MM.1S (cell line): ENCODE measurements around the gene NUP210.

Experiments used
- DNase-seq: peaks from one replicate; pipeline ENCODE4 v3.0.0-alpha.2; 2015
- H2AFZ ChIP-seq: fragments of 300-600 bp; sonication (generic); 2 replicates; pipeline ENCODE4 v1.6.0; 2016; ENCODE audit warnings: antibody characterized with exemption, low read length
- H3F3A ChIP-seq: fragments of 300-600 bp; sonication (generic); 2 replicates; pipeline ENCODE4 v1.6.1; 2016; ENCODE audit warnings: mild to moderate bottlenecking, antibody characterized with exemption, low read length, moderate library complexity, mixed read lengths; ENCODE audit not compliant: insufficient read depth
- H3K27ac ChIP-seq: fragments of 300-600 bp; sonication (generic); 2 replicates; pipeline ENCODE4 v1.5.1; 2016; ENCODE audit warnings: mild to moderate bottlenecking, low read length
- H3K27me3 ChIP-seq: fragments of 300-600 bp; sonication (generic); replicated peaks from 2 replicates; pipeline ENCODE4 v1.6.0; 2016; ENCODE audit warnings: low read length; ENCODE audit not compliant: insufficient read depth
- H3K36me3 ChIP-seq: fragments of 300-600 bp; sonication (generic); replicated peaks from 2 replicates; pipeline ENCODE4 v1.6.1; 2016; ENCODE audit warnings: mild to moderate bottlenecking, low read length, mixed read lengths; ENCODE audit not compliant: insufficient read depth
- H3K4me1 ChIP-seq: fragments of 300-600 bp; sonication (generic); 2 replicates; pipeline ENCODE4 v1.6.1; 2016; ENCODE audit warnings: low read length, mixed read lengths
- H3K4me2 ChIP-seq: fragments of 300-600 bp; sonication (generic); 2 replicates; pipeline ENCODE4 v1.6.0; 2016; ENCODE audit warnings: low read depth, low read length
- H3K4me3 ChIP-seq: fragments of 300-600 bp; sonication (generic); 2 replicates; pipeline ENCODE4 v1.5.1; 2016; ENCODE audit warnings: low read length, mixed read lengths
- H3K79me2 ChIP-seq: fragments of 300-600 bp; sonication (generic); 2 replicates; pipeline ENCODE4 v1.6.1; 2016; ENCODE audit warnings: mixed run types, low read length, mixed read lengths
- H3K9ac ChIP-seq: fragments of 300-600 bp; sonication (generic); 2 replicates; pipeline ENCODE4 v1.6.1; 2016; ENCODE audit warnings: low read length, mixed read lengths
- H3K9me2 ChIP-seq: fragments of 300-600 bp; sonication (generic); replicated peaks from 2 replicates; pipeline ENCODE4 v1.6.1; 2016; ENCODE audit warnings: mild to moderate bottlenecking, low read length, mixed read lengths; ENCODE audit not compliant: insufficient read depth
- H3K9me3 ChIP-seq: fragments of 300-600 bp; sonication (generic); replicated peaks from 2 replicates; pipeline ENCODE4 v1.6.1; 2016; ENCODE audit warnings: mild to moderate bottlenecking, low read length, mixed read lengths; ENCODE audit not compliant: insufficient read depth
- H4K20me1 ChIP-seq: fragments of 300-600 bp; sonication (generic); 2 replicates; pipeline ENCODE4 v1.6.1; 2016; ENCODE audit warnings: mild to moderate bottlenecking, low read length, moderate library complexity, mixed read lengths; ENCODE audit not compliant: insufficient read depth
- CTCF ChIP-seq: fragments of 300-600 bp; sonication (generic); IDR thresholded peaks from 2 replicates; pipeline ENCODE4 v1.5.1; 2016; ENCODE audit warnings: antibody characterized with exemption, low read length, mixed read lengths
- EZH2 ChIP-seq: fragments of 300-600 bp; sonication (generic); optimal IDR thresholded peaks from 2 replicates; pipeline ENCODE3; 2017; ENCODE audit warnings: low read depth, mild to moderate bottlenecking, antibody characterized with exemption, low read length, mixed read lengths
- EZH2phosphoT487 ChIP-seq: fragments of 300-600 bp; sonication (generic); IDR thresholded peaks from 2 replicates; pipeline ENCODE4 v1.6.1; 2018; ENCODE audit warnings: antibody characterized with exemption, low read length

The NUP210 gene

GRCh38 chr3:13286873-13287272 is 133.2 kb downstream of the NUP210 start:
- no peaks in the 10 kb centered on the region for H4K20me1 ChIP-seq
- H3K9ac ChIP-seq = no peak overlapping the region
- H3K27me3 ChIP-seq = peaks cover 5% of the 10 kb centered on the region
- DNase-seq = no peak
- no peaks in the 10 kb centered on the region for H3K79me2 ChIP-seq
- H3K9me3 ChIP-seq = no peaks in the 10 kb centered on the region
- no peaks in the 10 kb centered on the region for H3K9me2 ChIP-seq
- no peak overlapping the region for H3K4me3 ChIP-seq
- H3K4me1 ChIP-seq = 0 out of 2 replicates have a peak, but pooled peaks cover 5% of the 10 kb centered on the region
- no peak overlapping the region for H2AFZ ChIP-seq
- H3K36me3 ChIP-seq = no peaks in the 10 kb centered on the region
- no peak for TF ChIP-seq CTCF
- TF ChIP-seq EZH2phosphoT487 = no peak
- TF ChIP-seq EZH2 = no peak
- no peak overlapping the region for H3K27ac ChIP-seq
- H3F3A ChIP-seq = no peaks in the 10 kb centered on the region; the same call in 1 of the 2 replicates
- no peak overlapping the region for H3K4me2 ChIP-seq

GRCh38 chr3:13285007-13285567 is 135.0 kb downstream of the NUP210 start:
- Histone ChIP-seq H3K79me2 (no peaks in the 10 kb centered on the region), H3K9me2 (no peaks in the 10 kb centered on the region), H4K20me1 (no peaks in the 10 kb centered on the region), H3K4me1 (0 out of 2 replicates have a peak, but pooled peaks cover 5% of the 10 kb centered on the region), H3K4me3 (no peak overlapping the region), H2AFZ (no peak overlapping the region), H3K9ac (no peak overlapping the region), H3K27me3 (peaks cover 7% of the 10 kb centered on the region), H3K9me3 (no peaks in the 10 kb centered on the region), H3K36me3 (no peaks in the 10 kb centered on the region), H3F3A (no peaks in the 10 kb centered on the region; the same call in 1 of the 2 replicates), H3K27ac (no peak overlapping the region), H3K4me2 (no peak overlapping the region)
- TF ChIP-seq CTCF = no peak
- TF ChIP-seq EZH2 = no peak
- no peak for TF ChIP-seq EZH2phosphoT487
- DNase-seq = no peak

DNA sequence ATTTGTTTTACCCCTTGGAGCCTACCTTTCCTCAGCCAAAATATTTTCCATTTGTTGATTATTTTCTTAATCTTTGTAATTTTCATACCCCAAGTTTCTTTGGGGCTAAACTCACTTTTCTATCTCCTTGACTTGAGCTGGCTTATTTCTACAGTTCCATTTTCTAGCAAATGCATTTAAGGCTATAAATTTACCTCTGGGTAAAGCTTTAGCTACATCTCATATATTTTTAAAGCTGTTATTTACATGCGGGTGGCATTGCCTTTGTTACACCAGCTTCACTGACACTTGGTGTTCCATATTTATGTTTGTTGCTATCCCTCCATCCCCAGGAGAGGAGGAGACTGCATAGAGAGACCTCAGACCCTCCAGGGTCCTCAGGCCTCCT is 136.3 kb downstream of the NUP210 start:
- DNase-seq = no peak
- no peak for TF ChIP-seq CTCF
- TF ChIP-seq EZH2 = no peak
- TF ChIP-seq EZH2phosphoT487 = no peak
- Histone ChIP-seq H3F3A (no peaks in the 10 kb centered on the region; the same call in 1 of the 2 replicates), H3K4me1 (0 out of 2 replicates have a peak, but pooled peaks cover 5% of the 10 kb centered on the region), H3K9me2 (no peaks in the 10 kb centered on the region), H2AFZ (no peak overlapping the region; the same call in 1 of the 2 replicates), H3K27me3 (peaks cover 7% of the 10 kb centered on the region), H3K9me3 (no peaks in the 10 kb centered on the region), H3K4me3 (no peak overlapping the region), H3K36me3 (no peaks in the 10 kb centered on the region), H3K27ac (no peak overlapping the region), H3K9ac (no peak overlapping the region), H3K4me2 (peak overlapping the region; percentile 98), H3K79me2 (no peaks in the 10 kb centered on the region), H4K20me1 (no peaks in the 10 kb centered on the region)
